ENCODE results near the gene INF2. TPM values are rescaled to one million over a fixed set of nuclear protein-coding genes. Genes with fewer than 3 reads are reported as not detected.

Gene INF2
- total RNA-seq, 6 donors from 2014 or later: 65.2 to 259 (median 131) TPM

DNA sequence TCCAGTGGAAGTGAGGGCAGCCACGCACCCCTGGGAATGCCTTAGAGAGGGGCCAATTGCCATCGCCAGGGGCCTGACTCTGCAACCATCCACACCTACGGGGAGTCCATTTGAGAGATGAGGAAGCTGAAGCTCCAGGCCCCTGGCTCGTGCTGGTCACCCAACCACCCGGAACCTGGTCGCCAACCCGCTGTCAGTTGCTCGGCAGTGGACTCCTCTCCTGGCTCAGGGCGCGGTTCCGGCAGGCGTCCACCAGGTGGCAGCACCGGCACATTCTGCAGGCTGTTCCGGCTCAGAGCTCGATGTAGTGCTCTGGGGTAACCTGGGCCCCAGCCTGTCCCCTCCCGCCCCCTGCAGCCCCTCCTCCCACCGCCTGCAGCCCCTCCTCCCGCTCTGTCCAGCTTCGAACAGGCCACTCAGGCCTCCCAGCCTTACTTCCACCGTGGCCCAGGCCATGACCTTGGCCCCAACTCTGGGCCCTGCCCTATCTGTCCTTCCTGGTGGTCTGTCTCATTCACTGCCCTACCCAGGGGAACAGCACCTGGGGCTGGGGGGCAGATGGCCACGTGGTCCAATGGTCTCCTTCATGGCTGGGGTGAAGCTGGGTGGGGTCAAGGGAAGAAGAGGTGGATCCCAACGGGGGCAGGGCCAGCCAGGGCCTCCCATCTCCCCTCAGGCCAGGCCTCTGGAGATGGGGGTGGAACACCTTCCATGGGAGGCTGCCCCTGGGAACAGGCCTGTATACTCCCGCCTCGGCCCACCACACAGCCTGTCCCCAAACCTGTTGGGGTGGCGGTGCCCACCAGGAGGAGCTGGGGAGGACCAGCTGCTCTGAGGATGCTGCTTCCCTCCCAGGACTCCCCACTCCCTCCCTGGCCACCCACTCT lies 79.3 kb downstream of the INF2 start:
- Histone ChIP-seq H3K27ac (peak overlapping the region in 3 of 4 donors; percentile 42 to 65 (median 42)), H3K4me1 (peaks cover 7 to 16% (median 14%) of the 10 kb centered on the region in 4 donors), H3K9me3 (peaks cover 0 to 6% (median 3%) of the 10 kb centered on the region in 4 donors), H3K36me3 (peaks cover 0 to 40% (median 38%) of the 10 kb centered on the region in 4 donors), H3K4me3 (no peak overlapping the region), H3K27me3 (no peaks in the 10 kb centered on the region)
- peak; percentile 92 to 98 for DNase-seq
- TF ChIP-seq POLR2AphosphoS5 (IDR thresholded peaks at IDR 0.05): no peak
- TF ChIP-seq, protein P1, sequence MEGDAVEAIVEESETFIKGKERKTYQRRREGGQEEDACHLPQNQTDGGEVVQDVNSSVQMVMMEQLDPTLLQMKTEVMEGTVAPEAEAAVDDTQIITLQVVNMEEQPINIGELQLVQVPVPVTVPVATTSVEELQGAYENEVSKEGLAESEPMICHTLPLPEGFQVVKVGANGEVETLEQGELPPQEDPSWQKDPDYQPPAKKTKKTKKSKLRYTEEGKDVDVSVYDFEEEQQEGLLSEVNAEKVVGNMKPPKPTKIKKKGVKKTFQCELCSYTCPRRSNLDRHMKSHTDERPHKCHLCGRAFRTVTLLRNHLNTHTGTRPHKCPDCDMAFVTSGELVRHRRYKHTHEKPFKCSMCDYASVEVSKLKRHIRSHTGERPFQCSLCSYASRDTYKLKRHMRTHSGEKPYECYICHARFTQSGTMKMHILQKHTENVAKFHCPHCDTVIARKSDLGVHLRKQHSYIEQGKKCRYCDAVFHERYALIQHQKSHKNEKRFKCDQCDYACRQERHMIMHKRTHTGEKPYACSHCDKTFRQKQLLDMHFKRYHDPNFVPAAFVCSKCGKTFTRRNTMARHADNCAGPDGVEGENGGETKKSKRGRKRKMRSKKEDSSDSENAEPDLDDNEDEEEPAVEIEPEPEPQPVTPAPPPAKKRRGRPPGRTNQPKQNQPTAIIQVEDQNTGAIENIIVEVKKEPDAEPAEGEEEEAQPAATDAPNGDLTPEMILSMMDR (IDR thresholded peaks at IDR 0.05): peak; percentile 94 to 99 (median 96)
- 15 to 54% methylated on average over 5 to 21 of the region's 25 CpGs for WGBS, 2 donors
- peak; percentile 90 to 95 for ATAC-seq (ENCODE audit: low FRiP score in 2 of 2)

DNA sequence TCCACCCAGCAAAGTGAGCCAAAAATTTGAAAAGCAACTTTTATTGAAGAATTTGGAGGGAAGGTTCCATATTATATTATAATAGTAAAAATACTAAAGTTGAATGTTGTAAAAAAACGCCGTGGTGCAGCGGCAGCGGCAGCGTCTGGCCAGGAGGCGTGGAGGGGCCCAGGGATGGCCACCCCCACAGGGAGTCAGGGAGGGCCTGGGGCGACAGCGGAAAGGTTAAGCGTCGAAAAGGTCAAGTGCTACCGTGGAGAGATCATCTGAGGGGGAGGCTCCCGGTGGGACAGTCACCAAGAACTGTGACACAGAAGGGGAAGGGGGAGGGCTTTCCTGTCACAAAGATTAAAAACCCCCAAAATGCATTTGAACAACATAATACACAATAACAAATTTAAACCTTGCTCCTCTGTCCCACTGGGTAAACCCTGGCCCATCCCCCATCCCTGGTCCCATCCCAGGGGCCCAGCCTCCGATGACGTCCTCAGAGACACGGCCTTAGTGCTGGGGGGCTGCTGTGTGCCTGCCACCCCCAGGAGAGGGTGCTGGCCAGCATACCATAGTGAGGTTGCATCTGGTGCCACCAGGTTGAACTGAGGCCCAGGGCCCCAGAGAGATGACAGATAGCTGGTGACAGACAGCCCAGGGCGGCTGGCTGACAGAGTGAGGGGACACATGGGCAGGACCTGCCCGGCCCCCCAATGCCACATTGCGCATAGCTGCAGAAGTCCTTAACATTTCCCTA lies 80.1 kb downstream of the INF2 start:
- 76 to 84% methylated on average over 16 to 18 of the region's 18 CpGs for WGBS, 2 donors
- Histone ChIP-seq H3K4me3 (no peak overlapping the region), H3K27ac (peak overlapping the region in 2 of 4 donors; percentile 42), H3K4me1 (peaks cover 7 to 22% (median 16%) of the 10 kb centered on the region in 4 donors), H3K9me3 (peaks cover 0 to 6% (median 3%) of the 10 kb centered on the region in 4 donors), H3K27me3 (no peaks in the 10 kb centered on the region), H3K36me3 (peaks cover 0 to 48% (median 44%) of the 10 kb centered on the region in 4 donors)
- ATAC-seq (ENCODE audit: low FRiP score in 2 of 2): no peak
- peak in 1 of 2 donors; percentile 59 for DNase-seq
- TF ChIP-seq POLR2A (IDR thresholded peaks at IDR 0.05) (no peak), EP300 (IDR thresholded peaks at IDR 0.05) (no peak), POLR2AphosphoS5 (IDR thresholded peaks at IDR 0.05) (no peak)
- TF ChIP-seq, protein P1 (IDR thresholded peaks at IDR 0.05): no peak

DNA sequence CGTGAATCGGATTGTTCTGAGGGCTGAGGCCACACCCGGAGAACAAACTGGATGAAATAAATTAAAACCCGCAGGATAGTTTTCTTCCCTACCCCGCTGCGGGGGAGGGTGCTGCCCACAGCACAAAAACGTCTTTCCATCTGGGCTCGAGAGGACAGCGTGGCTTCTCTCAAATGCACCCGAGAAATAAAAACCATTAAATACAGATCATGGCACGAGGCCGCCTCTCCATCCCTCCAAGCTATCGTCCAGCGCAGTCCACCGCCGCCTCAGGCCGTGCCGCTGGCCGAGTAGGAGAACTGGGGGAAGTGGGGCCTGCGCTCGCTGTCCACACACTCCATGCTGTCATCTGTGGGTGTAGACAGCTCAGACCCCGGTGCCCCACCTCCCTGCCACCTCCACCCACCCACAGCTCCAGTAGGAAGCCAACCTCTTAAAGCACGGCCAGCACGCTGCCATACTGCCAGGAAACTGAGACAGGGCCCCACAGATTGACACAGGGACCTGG lies 80.7 kb downstream of the INF2 start:
- Histone ChIP-seq H3K4me3 (no peak overlapping the region), H3K4me1 (peaks cover 10 to 28% (median 19%) of the 10 kb centered on the region in 4 donors), H3K9me3 (peaks cover 0 to 6% (median 3%) of the 10 kb centered on the region in 4 donors), H3K27ac (no peak overlapping the region), H3K36me3 (peaks cover 0 to 55% (median 49%) of the 10 kb centered on the region in 4 donors), H3K27me3 (no peaks in the 10 kb centered on the region)
- ATAC-seq (ENCODE audit: low FRiP score in 2 of 2): no peak
- WGBS, 2 donors: 84 to 91% methylated on average over 23 to 24 of the region's 24 CpGs
- DNase-seq: peak in 1 of 2 donors; percentile 74
- TF ChIP-seq POLR2AphosphoS5 (IDR thresholded peaks at IDR 0.05) (no peak), EP300 (IDR thresholded peaks at IDR 0.05) (no peak), POLR2A (IDR thresholded peaks at IDR 0.05) (no peak)
- TF ChIP-seq, protein P1 (IDR thresholded peaks at IDR 0.05): no peak

DNA sequence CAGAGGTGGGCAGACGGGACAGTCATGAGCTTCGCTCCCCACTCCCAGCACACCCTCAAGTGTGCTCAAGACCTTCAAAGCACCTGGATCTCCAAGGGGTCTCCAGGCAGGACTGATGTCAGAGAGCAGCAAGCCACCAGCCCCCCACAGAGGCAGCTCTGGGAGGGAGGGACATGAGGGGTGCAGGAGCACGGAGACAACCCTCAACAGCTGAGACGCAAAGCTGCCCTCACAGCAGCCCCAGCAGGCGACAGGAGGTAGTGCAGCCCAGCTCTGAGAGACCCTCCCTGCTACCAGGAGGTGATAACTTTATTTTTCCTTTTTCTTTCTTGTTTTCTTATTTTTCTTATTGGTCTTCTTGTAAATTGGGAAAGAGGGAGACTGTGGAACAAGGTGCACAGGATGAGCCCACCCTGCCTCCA lies 81.4 kb downstream of the INF2 start:
- Histone ChIP-seq H3K27ac (no peak overlapping the region), H3K36me3 (peaks cover 0 to 60% (median 52%) of the 10 kb centered on the region in 4 donors), H3K27me3 (no peaks in the 10 kb centered on the region), H3K4me3 (no peak overlapping the region), H3K9me3 (peaks cover 0 to 5% (median 2%) of the 10 kb centered on the region in 4 donors), H3K4me1 (peaks cover 10 to 31% (median 23%) of the 10 kb centered on the region in 4 donors)
- 96 to 97% methylated on average over 5 of the region's 5 CpGs for WGBS, 2 donors
- DNase-seq (no peak), ATAC-seq (ENCODE audit: low FRiP score in 2 of 2) (no peak)
- TF ChIP-seq, protein P1 (IDR thresholded peaks at IDR 0.05): peak in 4 of 6 experiments; percentile 33 to 54 (median 44)
- TF ChIP-seq POLR2A (IDR thresholded peaks at IDR 0.05): no peak

Measured in upper lobe of left lung (tissue), 6 donors.